GM18498 (cell line): Measurements from ENCODE around the gene INPP5J.

Experiments
- ATAC-seq: cut with Tn5 transposase; IDR thresholded peaks from one replicate; pipeline ENCODE4 v1.9.1; 2021; ENCODE audit warnings: mild to moderate bottlenecking, moderate library complexity; ENCODE audit not compliant: unreplicated experiment

Gene INPP5J

DNA sequence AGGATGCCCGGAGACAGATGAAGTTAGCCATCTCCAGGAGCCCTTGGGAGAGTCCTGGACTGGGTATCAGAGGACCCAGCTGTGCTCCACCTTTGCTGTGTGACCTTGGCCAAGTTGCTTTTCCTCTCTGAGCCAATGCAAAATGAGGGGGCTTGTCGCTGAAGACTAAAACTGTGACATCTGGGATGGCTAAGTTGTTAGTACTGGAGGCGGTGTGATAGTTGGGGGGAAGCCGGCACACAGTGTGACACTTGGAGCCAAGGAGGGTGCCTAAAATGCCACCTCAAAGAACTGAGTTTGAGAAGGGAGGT, 481 bp downstream of the INPP5J start:
- no peak for ATAC-seq

DNA sequence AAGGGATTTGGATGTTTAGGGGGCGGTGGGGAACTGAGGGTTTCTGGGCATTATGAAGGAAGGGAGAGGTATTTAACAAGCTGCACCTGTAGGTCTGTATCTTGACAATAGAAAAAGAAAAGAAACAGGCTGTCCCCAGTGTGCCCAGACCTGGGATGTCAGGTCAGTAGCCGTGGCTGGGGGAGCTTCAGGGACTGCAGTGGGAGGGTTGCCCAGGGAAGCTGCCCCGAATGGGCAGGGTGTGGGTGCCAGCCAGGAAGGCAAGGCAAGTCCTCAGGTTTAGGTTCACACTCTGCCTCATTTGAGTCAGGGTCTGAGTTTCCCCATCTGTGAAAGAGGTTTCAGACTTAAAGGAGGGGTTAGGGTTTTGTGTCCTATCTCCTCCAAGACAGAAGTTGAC, 1.5 kb downstream of the INPP5J start:
- no peak for ATAC-seq

- ATAC-seq: no peak
These were observed 2.2 kb downstream of the INPP5J start for GRCh38 chr22:31124811-31125465.

DNA sequence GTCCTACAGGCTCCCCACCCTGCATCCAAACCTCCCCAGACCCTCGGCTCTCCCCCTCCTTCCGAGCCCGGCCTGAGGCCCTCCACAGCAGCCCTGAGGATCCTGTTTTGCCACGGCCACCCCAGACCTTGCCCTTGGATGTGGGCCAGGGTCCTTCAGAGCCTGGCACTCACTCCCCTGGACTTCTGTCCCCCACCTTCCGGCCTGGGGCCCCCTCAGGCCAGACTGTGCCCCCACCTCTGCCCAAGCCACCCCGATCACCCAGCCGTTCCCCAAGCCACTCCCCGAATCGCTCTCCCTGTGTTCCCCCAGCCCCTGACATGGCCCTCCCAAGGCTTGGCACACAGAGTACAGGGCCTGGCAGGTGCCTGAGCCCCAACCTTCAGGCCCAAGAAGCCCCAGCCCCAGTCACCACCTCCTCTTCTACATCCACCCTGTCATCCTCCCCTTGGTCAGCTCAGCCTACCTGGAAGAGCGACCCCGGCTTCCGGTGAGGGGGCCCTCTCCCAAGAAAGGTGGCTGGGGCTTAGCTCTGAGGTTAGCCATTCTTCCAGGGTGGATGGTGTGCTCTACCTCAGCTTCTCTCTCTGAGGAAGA, 2.9 kb downstream of the INPP5J start:
- ATAC-seq: no peak

- ATAC-seq: no peak
These were observed 3.5 kb downstream of the INPP5J start for GRCh38 chr22:31126128-31126868.

DNA sequence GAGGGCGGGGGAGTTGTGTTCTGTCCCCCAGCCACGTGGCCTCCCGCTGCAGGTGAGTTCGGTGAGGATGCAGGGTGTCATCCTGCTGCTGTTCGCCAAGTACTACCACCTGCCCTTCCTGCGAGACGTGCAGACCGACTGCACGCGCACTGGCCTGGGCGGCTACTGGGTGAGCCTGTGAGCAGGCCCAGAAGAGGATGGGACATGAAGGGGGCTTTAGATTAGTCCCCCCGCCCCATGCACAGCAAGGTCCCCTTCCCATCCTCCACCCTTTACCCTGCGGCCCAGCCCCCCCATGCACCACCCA, 4.1 kb downstream of the INPP5J start:
- ATAC-seq: no peak

DNA sequence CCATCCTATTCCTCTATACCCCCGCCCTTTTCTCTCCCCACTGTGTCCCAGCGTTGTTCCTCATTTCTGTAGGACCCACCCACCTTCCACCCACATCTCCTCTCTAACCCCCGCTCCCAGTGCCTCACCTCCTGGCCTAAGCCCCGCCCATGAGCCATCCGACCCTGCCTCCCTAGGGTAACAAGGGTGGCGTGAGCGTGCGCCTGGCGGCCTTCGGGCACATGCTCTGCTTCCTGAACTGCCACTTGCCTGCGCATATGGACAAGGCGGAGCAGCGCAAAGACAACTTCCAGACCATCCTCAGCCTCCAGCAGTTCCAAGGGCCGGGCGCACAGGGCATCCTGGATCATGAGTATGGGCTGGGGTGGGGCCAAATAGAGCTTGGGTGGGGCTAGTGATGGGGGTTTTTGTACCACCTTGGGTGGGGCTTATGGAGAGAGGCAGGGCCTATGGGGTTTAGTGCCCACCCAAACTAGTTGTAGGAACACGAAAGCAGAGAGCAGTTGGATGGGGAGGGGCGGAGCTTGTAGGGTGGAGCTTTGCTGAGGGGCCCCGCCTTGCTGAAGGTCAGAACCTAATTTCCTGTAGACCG, 4.5 kb downstream of the INPP5J start:
- ATAC-seq: no peak

DNA sequence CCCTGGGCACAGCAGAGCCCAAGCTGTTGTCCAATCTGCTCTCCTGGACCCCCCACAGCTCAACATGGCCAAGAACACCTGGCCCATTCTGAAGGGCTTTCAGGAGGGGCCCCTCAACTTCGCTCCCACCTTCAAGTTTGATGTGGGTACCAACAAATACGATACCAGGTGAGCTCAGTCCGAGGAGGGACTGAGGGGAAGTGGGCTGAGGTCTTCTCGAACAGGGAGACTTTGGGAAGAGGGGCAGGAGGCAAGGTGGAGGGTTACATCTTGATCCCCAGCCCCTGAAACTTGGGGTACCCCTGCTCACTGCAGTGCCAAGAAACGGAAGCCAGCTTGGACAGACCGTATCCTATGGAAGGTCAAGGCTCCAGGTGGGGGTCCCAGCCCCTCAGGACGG, 5.4 kb downstream of the INPP5J start:
- ATAC-seq: no peak

DNA sequence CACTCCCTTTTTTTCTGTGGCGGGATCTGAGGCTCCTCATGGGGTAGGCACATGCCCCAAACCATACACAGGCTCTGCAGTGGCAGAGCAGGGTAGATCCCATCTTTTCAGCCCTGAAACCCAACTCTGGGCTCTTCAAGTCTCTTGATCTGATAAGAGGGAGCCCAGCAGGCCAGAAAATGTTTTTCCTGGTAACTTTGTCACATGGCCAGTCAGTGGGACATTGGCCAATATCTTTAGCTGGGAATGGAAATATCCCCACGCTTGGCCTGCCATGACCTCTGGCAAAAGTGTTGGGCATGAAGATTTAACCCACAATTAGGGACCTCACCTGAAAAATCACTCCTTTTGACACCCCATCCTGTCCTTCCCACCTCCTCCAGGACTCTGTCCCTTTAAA, 8.1 kb downstream of the INPP5J start:
- no peak for ATAC-seq

- ATAC-seq: no peak
These were observed 11.1 kb downstream of the INPP5J start for GRCh38 chr22:31133911-31134310.

DNA sequence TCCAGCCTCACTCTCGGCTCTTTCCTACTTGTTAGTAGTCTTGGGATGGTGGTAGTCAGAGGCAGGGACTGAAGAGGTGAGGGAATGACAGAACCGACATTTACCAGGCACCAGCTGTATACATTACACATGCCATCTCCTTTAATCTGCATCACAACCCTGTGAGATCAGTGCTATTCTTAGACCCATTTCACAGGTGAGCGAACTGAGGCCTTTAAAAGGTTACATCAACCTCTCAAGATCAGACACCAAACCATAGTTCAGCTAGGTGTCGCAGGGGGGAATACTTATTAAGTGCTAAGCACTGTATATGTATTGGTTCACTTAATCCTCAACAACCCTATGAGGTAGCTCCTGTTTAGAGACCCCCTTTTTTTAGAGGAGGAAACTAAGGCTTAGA, 11.9 kb downstream of the INPP5J start:
- ATAC-seq: no peak

GRCh38 chr22:31135706-31136105, 12.9 kb downstream of the INPP5J start:
- ATAC-seq: no peak

DNA sequence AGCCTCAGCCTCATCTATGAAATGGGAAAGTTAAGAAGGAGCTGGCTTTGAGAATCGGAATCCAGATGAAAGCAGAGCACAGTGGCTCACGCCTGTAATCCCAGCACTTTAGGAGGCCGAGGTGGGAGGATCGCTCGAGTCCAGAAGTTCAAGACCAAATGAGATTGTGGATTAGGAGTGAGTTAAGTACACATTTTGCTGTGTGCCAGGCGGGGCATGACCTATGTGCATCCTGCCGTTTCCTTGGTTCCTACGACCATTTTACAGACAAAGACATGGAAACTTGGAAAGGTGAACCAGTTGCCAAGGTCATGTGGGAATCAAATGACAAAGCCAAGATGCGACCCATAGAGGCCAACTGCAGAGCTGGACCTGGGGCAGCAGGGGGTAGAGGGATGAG, 13.4 kb downstream of the INPP5J start:
- ATAC-seq: no peak

- ATAC-seq: no peak
These were observed 13.9 kb downstream of the INPP5J start for GRCh38 chr22:31136711-31137110.

DNA sequence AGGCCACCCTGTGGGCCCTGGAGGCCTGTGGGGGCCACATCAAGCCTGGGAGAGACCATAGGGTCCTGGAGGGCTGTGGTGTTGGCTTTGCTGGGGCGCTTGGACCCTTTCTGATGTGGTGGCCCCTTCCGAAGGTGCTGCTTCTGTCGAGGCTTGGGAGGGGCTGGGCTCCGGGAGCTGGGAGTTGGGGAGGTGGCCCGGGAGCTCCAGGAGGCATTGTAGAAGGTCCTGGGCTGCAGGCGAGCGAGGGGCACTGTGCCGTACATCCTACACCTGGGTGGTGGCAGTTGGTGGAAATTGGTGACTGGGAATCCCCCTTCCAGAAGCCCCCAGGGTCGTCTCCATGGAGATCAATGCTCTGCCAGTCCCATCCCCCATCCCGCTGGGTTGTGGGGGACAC, 15.0 kb downstream of the INPP5J start:
- no peak for ATAC-seq

DNA sequence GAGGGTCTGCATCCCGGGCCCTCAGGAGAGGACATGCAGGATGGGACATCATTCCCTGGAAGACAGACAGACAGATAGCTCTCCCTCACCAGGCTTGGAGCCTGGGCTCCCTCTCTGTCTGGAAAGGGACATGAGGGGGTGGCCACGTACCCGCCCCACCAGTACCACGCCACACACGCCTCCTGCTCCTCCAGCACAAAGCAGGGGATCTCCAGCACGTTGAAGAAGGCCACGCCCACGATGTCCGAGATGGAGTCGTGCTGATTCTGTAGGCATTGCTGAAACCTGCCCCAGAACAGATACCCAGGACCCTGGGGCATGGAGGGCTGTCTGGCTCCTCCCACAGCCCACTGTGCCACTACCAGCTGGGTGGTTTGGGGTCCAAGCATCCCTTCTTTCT, 15.4 kb downstream of the INPP5J start:
- ATAC-seq: no peak

GRCh38 chr22:31139066-31139465, 16.3 kb downstream of the INPP5J start:
- no peak for ATAC-seq

GRCh38 chr22:31139866-31140716, 17.3 kb downstream of the INPP5J start, which contains the start of gene PLA2G3:
TSS of gene PLA2G3 (minus strand) at chr22:31140508. CDS start at chr22:31140354, 154 bp downstream.
- ATAC-seq: no peak

DNA sequence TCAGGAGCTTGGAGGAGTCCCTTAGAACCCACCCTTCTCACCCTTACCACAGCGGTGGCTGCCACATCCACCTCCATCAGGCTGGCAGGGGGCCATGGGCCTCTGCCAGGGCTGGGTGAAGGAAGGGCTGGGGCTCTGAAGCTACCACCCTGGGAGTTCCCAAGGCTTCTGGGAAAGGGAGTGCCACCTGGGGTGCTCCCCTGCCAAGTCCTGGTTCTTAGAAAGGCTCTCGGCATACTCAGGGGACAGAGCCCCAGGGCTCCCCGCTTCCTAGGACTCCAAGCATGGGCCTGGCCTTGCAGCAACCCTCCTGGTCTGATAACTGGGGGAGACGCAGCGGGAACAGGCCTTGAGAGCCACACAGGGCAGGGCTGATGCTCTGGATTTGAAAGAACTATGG, 18.0 kb downstream of the INPP5J start:
- no peak for ATAC-seq

DNA sequence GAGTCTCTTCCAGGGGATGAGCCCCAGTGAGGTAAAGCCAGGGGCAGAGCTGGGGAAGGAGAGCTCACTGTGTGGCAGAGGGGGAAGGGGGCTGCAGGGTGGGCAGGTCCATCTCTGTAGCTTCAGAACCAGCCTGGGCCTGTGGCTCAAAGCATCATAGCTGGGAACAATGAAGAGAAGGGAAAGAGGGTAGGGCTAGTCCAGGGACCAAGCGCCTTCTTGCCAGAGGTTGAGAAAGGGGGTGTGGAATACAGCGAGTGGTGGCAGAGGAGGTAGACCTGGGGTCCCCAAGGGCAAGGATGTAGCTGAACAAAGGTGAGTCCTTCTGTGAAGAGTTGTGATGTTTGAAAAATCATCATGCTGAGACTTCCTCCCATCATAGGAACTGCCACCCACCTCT, 18.8 kb downstream of the INPP5J start:
- ATAC-seq: no peak

GRCh38 chr22:31142285-31142684, 19.5 kb downstream of the INPP5J start:
- no peak for ATAC-seq
